DOHH2 (cell line): ENCODE data around the gene GALNT17.

Experiments
- H3F3A ChIP-seq: fragments of 200-600 bp; sonication (generic), shearing (Covaris generic); 2 replicates; pipeline ENCODE4 v1.6.0; 2016; ENCODE audit warnings: antibody characterized with exemption, mild to moderate bottlenecking; ENCODE audit not compliant: control insufficient read depth, insufficient read depth
- H3K27ac ChIP-seq: fragments of 200-600 bp; sonication (generic); 2 replicates; pipeline ENCODE4 v1.5.1; 2014; ENCODE audit warnings: low read depth, mild to moderate bottlenecking, low read length, moderate library complexity
- H3K27me3 ChIP-seq: fragments of 200-600 bp; sonication (generic); 2 replicates; pipeline ENCODE4 v1.6.1; 2014; ENCODE audit warnings: mild to moderate bottlenecking, low read length, mixed read lengths; ENCODE audit not compliant: control insufficient read depth
- H3K36me3 ChIP-seq: fragments of 200-600 bp; sonication (generic); 2 replicates; pipeline ENCODE4 v1.6.1; 2014; ENCODE audit warnings: mild to moderate bottlenecking, low read length, moderate library complexity, mixed read lengths; ENCODE audit not compliant: control insufficient read depth
- H3K4me1 ChIP-seq: fragments of 200-600 bp; sonication (generic); 2 replicates; pipeline ENCODE4 v1.6.1; 2014; ENCODE audit warnings: mild to moderate bottlenecking, low read length, mixed read lengths; ENCODE audit not compliant: control insufficient read depth
- H3K4me2 ChIP-seq: fragments of 200-600 bp; sonication (generic); 2 replicates; pipeline ENCODE4 v1.6.0; 2014; ENCODE audit warnings: mild to moderate bottlenecking, low read length, moderate library complexity
- H3K4me3 ChIP-seq: fragments of 200-600 bp; sonication (generic); 2 replicates; pipeline ENCODE4 v1.5.1; 2014; ENCODE audit warnings: mild to moderate bottlenecking, low read length, mixed read lengths
- H3K79me2 ChIP-seq: fragments of 200-600 bp; sonication (generic); 2 replicates; pipeline ENCODE4 v1.6.1; 2014; ENCODE audit warnings: mild to moderate bottlenecking, low read length, mixed read lengths; ENCODE audit not compliant: control insufficient read depth
- H3K9me2 ChIP-seq: fragments of 200-600 bp; sonication (generic); replicated peaks from 2 replicates; pipeline ENCODE4 v1.6.1; 2014; ENCODE audit warnings: mild to moderate bottlenecking, low read length, mixed read lengths; ENCODE audit not compliant: control insufficient read depth
- H3K9me3 ChIP-seq: fragments of 200-600 bp; sonication (generic); 2 replicates; pipeline ENCODE4 v1.6.1; 2014; ENCODE audit warnings: antibody characterized with exemption, low read length, mixed read lengths; ENCODE audit not compliant: control insufficient read depth, insufficient read depth
- H4K20me1 ChIP-seq: fragments of 200-600 bp; sonication (generic); 2 replicates; pipeline ENCODE4 v1.6.0; 2014; ENCODE audit warnings: low read depth, mild to moderate bottlenecking, antibody characterized with exemption, low read length, moderate library complexity; ENCODE audit not compliant: control insufficient read depth, insufficient read depth
- EZH2phosphoT487 ChIP-seq: fragments of 200-600 bp; sonication (generic); IDR thresholded peaks from 2 replicates; pipeline ENCODE4 v1.6.1; 2017; ENCODE audit warnings: borderline replicate concordance, mild to moderate bottlenecking, antibody characterized with exemption, low read length, moderate library complexity, mixed read lengths
- TF ChIP-seq, protein P1 (sequence below): fragments of 200-600 bp; sonication (generic); IDR thresholded peaks from one replicate; pipeline ENCODE4 v1.5.1; 2014; ENCODE audit warnings: antibody characterized with exemption, mild to moderate bottlenecking, low read depth, low read length; ENCODE audit not compliant: poor library complexity, severe bottlenecking

The GALNT17 gene

DNA sequence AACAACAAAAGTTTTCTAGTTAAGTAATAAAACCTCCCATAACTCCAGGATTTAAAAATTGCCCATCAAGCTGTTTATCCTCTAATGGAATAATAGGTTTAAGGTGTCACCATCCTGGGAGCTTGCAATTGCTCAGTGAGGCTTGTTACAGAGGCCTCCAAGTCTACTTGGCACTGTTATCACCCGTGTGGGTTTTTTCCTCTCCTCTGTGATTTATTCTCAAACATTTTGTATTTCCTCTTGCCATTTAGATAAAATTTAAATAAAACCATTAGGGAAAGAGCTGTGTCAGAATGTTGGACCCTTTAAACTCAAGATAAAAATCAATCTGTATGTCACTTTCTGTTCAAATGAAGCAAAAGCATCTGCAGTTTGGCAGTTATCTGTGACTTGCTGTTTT lies 202.6 kb downstream of the GALNT17 start:
- no peak overlapping the region for H3K4me3 ChIP-seq
- no peaks in the 10 kb centered on the region for H3K9me3 ChIP-seq
- H3K9me2 ChIP-seq = no peaks in the 10 kb centered on the region
- no peaks in the 10 kb centered on the region for H3K79me2 ChIP-seq
- no peaks in the 10 kb centered on the region for H3K27me3 ChIP-seq
- no peaks in the 10 kb centered on the region for H4K20me1 ChIP-seq
- no peak for TF ChIP-seq EZH2phosphoT487
- TF ChIP-seq, protein P1, sequence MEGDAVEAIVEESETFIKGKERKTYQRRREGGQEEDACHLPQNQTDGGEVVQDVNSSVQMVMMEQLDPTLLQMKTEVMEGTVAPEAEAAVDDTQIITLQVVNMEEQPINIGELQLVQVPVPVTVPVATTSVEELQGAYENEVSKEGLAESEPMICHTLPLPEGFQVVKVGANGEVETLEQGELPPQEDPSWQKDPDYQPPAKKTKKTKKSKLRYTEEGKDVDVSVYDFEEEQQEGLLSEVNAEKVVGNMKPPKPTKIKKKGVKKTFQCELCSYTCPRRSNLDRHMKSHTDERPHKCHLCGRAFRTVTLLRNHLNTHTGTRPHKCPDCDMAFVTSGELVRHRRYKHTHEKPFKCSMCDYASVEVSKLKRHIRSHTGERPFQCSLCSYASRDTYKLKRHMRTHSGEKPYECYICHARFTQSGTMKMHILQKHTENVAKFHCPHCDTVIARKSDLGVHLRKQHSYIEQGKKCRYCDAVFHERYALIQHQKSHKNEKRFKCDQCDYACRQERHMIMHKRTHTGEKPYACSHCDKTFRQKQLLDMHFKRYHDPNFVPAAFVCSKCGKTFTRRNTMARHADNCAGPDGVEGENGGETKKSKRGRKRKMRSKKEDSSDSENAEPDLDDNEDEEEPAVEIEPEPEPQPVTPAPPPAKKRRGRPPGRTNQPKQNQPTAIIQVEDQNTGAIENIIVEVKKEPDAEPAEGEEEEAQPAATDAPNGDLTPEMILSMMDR = no peak
- no peak overlapping the region for H3K27ac ChIP-seq
- no peaks in the 10 kb centered on the region for H3F3A ChIP-seq
- H3K4me1 ChIP-seq = no peaks in the 10 kb centered on the region
- H3K36me3 ChIP-seq = no peaks in the 10 kb centered on the region
- H3K4me2 ChIP-seq = no peak overlapping the region

DNA sequence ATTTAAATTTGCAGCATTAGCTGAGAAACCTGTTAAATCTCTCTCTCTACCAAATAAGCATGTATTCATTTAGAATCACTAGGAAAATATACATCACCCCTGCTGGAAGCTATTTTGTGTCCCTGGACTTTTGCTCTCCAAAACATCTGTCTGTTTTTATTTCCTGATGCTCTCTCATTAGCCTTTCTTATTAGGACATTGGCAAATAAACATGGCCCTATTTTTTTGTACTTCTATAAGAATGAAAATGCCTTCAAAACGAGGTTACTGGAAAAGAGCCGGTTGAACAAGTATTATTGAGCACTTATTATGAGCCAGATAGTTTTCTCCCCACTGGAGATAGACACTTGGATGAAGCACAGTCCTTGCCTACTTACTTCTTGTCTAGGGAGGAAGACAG lies 206.9 kb downstream of the GALNT17 start:
- TF ChIP-seq, protein P1 = no peak
- no peak for TF ChIP-seq EZH2phosphoT487
- Histone ChIP-seq H3K9me2 (no peaks in the 10 kb centered on the region), H3K4me2 (no peak overlapping the region), H3K79me2 (no peaks in the 10 kb centered on the region), H4K20me1 (no peaks in the 10 kb centered on the region), H3K27me3 (no peaks in the 10 kb centered on the region), H3K9me3 (no peaks in the 10 kb centered on the region), H3F3A (no peaks in the 10 kb centered on the region), H3K27ac (no peak overlapping the region), H3K36me3 (no peaks in the 10 kb centered on the region), H3K4me3 (no peak overlapping the region), H3K4me1 (no peaks in the 10 kb centered on the region)

DNA sequence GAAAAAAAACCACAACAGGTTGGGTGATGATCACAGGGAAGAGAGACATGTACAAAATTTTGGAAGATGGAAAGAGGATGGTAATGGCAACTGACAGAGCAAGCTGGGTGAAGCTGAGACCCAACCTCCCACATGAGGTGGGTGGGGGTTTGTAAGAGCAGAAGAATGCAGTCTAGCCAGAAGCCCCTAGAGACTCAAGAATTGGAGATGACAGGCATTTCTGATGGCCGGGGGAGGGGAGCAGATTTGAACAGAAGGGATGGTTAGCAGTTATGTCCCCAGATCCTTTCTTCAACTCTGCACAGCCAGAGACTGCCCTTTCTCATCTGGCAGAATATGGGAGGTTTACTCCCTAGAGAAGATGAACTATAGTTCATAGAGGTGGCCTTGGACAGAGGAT lies 208.0 kb downstream of the GALNT17 start:
- Histone ChIP-seq H3K27ac (no peak overlapping the region), H3K27me3 (no peaks in the 10 kb centered on the region), H3K9me3 (no peaks in the 10 kb centered on the region), H3K36me3 (no peaks in the 10 kb centered on the region), H3K4me2 (no peak overlapping the region), H3K4me1 (no peaks in the 10 kb centered on the region), H4K20me1 (no peaks in the 10 kb centered on the region), H3K9me2 (no peaks in the 10 kb centered on the region), H3F3A (no peaks in the 10 kb centered on the region), H3K4me3 (no peak overlapping the region), H3K79me2 (no peaks in the 10 kb centered on the region)
- TF ChIP-seq EZH2phosphoT487 = no peak
- TF ChIP-seq, protein P1 = no peak

DNA sequence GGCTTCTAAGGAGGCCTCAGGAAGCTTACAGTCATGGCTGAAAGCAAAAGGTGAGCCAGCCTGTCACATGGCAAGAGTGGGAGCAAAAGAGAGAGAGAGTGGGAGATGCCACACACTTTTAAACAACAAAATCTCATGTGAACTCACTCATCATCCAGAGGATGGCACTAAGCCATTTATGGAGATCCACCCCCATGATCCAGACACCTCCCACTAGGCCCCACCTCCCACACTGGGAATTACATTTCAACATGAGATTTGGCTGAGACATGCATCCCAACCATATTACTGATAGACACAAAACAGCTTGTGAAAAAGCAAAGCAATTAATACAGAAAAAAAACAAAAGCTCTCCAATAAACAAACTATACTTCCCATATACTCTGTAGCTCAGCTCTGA lies 210.3 kb downstream of the GALNT17 start:
- H3K4me3 ChIP-seq = no peak overlapping the region
- H3K79me2 ChIP-seq = no peaks in the 10 kb centered on the region
- no peaks in the 10 kb centered on the region for H3K4me1 ChIP-seq
- H3F3A ChIP-seq = no peaks in the 10 kb centered on the region
- no peaks in the 10 kb centered on the region for H3K9me2 ChIP-seq
- no peaks in the 10 kb centered on the region for H4K20me1 ChIP-seq
- no peaks in the 10 kb centered on the region for H3K36me3 ChIP-seq
- no peak for TF ChIP-seq EZH2phosphoT487
- TF ChIP-seq, protein P1 = no peak
- no peak overlapping the region for H3K27ac ChIP-seq
- no peaks in the 10 kb centered on the region for H3K9me3 ChIP-seq
- no peak overlapping the region for H3K4me2 ChIP-seq
- H3K27me3 ChIP-seq = no peaks in the 10 kb centered on the region
